HL-60/S4 treated with phorbol 12-myristate 13-acetate at 8.2 ng/mL for 4 days and 3 days (cell line): ENCODE data around the gene ARHGAP26.

ENCODE experiments used
- in situ Hi-C: fragments of 300-500 bp; cut with MboI; formaldehyde crosslinking; loops from 2 replicates; pipeline ENCODE4 v1.15.0; 2022; ENCODE audit warnings: low sequenced_read_pairs

The ARHGAP26 gene

GRCh38 chr5:143237664-143238063, 467.5 kb downstream of the ARHGAP26 start:
- in situ Hi-C loops = no loop called here

GRCh38 chr5:143238620-143239019, 468.4 kb downstream of the ARHGAP26 start:
- in situ Hi-C loops = no loop called here

- in situ Hi-C loops = no loop called here
These were observed 469.8 kb downstream of the ARHGAP26 start for GRCh38 chr5:143239882-143240518.

- in situ Hi-C loops = no loop called here
These were observed 471.7 kb downstream of the ARHGAP26 start for GRCh38 chr5:143241892-143242291.

- in situ Hi-C loops = no loop called here
These were observed 472.9 kb downstream of the ARHGAP26 start for GRCh38 chr5:143243103-143243502.

GRCh38 chr5:143244000-143244736, 474.0 kb downstream of the ARHGAP26 start:
- in situ Hi-C loops = no loop called here

- in situ Hi-C loops = no loop called here
These were observed 474.8 kb downstream of the ARHGAP26 start for GRCh38 chr5:143244990-143245389.

- in situ Hi-C loops = no loop called here
These were observed 475.9 kb downstream of the ARHGAP26 start for GRCh38 chr5:143245929-143246561.

- in situ Hi-C loops = no loop called here
These were observed 477.1 kb downstream of the ARHGAP26 start for GRCh38 chr5:143247134-143247815.

GRCh38 chr5:143248391-143248790, 478.2 kb downstream of the ARHGAP26 start:
- in situ Hi-C loops = no loop called here

- in situ Hi-C loops = no loop called here
These were observed 478.8 kb downstream of the ARHGAP26 start for GRCh38 chr5:143248822-143249579.

- in situ Hi-C loops = no loop called here
These were observed 479.7 kb downstream of the ARHGAP26 start for GRCh38 chr5:143249851-143250250.

- in situ Hi-C loops = no loop called here
These were observed 481.0 kb downstream of the ARHGAP26 start for GRCh38 chr5:143251190-143251589.

- in situ Hi-C loops = no loop called here
These were observed 481.8 kb downstream of the ARHGAP26 start for GRCh38 chr5:143251946-143252345.

GRCh38 chr5:143254819-143255218, 484.6 kb downstream of the ARHGAP26 start:
- in situ Hi-C loops = no loop called here

- in situ Hi-C loops = no loop called here
These were observed 488.5 kb downstream of the ARHGAP26 start for GRCh38 chr5:143258559-143259253.

GRCh38 chr5:143259254-143259605, 489.1 kb downstream of the ARHGAP26 start:
- in situ Hi-C loops = no loop called here

- in situ Hi-C loops = no loop called here
These were observed 491.7 kb downstream of the ARHGAP26 start for GRCh38 chr5:143261748-143262392.

- in situ Hi-C loops = no loop called here
These were observed 492.4 kb downstream of the ARHGAP26 start for GRCh38 chr5:143262393-143263174.
